Measurements from ENCODE around the gene USH2A. TPM values are rescaled to one million over a fixed set of nuclear protein-coding genes. Genes with fewer than 3 reads are reported as not detected.

USH2A gene
- total and polyA plus RNA-seq, 8 donors: 0.03 to 0.28 (median 0.06) TPM

DNA sequence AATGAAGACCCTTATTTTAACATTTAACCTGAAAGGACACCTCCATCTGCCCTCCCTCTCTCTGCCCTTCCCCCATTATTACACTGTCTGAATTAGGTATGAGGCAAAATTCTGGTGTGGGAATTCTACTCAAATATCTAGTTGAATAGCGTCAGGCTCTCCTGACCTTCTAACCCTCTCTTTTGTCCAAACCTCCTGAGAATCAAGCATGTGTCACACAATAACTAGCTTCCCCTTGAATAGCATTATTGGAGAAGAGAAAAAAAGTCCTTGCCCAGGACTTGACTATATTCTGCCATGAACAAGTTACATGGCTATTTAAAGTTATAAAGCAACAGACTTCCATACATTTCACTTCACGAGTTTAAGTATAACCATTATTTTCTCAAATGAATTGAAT, 35.5 kb downstream of the USH2A start:
- TF ChIP-seq, protein P1, sequence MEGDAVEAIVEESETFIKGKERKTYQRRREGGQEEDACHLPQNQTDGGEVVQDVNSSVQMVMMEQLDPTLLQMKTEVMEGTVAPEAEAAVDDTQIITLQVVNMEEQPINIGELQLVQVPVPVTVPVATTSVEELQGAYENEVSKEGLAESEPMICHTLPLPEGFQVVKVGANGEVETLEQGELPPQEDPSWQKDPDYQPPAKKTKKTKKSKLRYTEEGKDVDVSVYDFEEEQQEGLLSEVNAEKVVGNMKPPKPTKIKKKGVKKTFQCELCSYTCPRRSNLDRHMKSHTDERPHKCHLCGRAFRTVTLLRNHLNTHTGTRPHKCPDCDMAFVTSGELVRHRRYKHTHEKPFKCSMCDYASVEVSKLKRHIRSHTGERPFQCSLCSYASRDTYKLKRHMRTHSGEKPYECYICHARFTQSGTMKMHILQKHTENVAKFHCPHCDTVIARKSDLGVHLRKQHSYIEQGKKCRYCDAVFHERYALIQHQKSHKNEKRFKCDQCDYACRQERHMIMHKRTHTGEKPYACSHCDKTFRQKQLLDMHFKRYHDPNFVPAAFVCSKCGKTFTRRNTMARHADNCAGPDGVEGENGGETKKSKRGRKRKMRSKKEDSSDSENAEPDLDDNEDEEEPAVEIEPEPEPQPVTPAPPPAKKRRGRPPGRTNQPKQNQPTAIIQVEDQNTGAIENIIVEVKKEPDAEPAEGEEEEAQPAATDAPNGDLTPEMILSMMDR (IDR thresholded peaks at IDR 0.05): no peak
- H3K4me3 ChIP-seq: no peak overlapping the region
- WGBS, 2 donors: 44 to 58% methylated on average over 2 of the region's 2 CpGs
- intact Hi-C loops (cut with DNase I): no loop called here
- H3K27ac ChIP-seq: no peak overlapping the region
- no peak for FAIRE-seq
- no peak for DNase-seq
- H3K9me3 ChIP-seq: no peaks in the 10 kb centered on the region
- no peaks in the 10 kb centered on the region for H3K36me3 ChIP-seq
- ATAC-seq: no peak
- no peaks in the 10 kb centered on the region for H3K27me3 ChIP-seq
- H3K4me1 ChIP-seq: no peaks in the 10 kb centered on the region

DNA sequence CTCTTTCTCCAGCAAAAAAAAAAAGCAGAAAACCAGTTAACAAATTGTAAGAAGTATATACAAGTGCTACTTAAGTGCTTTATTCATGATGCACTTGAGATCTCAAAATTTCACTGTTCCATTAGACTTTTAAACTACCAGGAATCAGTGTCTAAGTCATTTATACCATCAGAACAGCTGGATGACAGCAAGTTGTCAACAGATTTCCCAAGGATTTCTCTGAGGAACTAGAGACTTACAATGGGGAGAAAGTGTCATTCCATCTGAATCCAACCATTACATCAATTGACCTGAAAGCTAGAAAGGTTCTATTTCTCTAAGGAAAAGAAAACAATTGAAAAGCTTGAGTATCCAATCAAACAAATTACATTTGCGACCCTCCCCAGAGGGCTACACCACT, 43.8 kb downstream of the USH2A start:
- Histone ChIP-seq H3K4me1 (no peaks in the 10 kb centered on the region), H3K9me3 (no peaks in the 10 kb centered on the region), H3K27me3 (no peaks in the 10 kb centered on the region), H3K36me3 (no peaks in the 10 kb centered on the region), H3K27ac (no peak overlapping the region), H3K4me3 (no peak overlapping the region)
- no peak for ATAC-seq
- intact Hi-C loops (cut with DNase I): no loop called here
- TF ChIP-seq, protein P1 (IDR thresholded peaks at IDR 0.05): no peak
- DNase-seq: no peak
- no peak for FAIRE-seq
- WGBS, 2 donors: 81 to 88% methylated on average over 1 of the region's 1 CpG

DNA sequence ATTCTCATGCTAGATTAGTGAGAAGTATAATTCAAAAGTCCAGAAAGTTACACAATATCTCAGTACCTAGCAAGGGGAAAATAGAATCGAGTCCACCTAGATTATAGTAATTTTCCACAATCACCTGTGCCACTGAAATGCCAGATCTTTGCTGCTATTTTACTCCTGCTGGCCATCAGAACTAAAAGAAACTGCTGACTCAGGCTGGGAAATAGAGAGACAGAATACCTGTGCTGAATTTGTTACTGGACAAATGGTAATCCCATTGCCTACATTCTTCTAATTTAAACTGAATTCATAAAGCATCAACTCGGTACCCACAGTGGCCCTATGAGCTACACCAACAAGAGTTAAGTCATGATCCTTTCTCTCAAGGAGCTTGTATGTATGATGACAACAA, 55.0 kb downstream of the USH2A start:
- Histone ChIP-seq H3K4me3 (no peak overlapping the region), H3K27ac (no peak overlapping the region), H3K9me3 (no peaks in the 10 kb centered on the region), H3K36me3 (no peaks in the 10 kb centered on the region), H3K27me3 (no peaks in the 10 kb centered on the region), H3K4me1 (no peaks in the 10 kb centered on the region)
- WGBS, 2 donors: 58 to 63% methylated on average over 2 of the region's 2 CpGs
- DNase-seq: no peak
- TF ChIP-seq, protein P1 (IDR thresholded peaks at IDR 0.05): no peak
- ATAC-seq: no peak
- intact Hi-C loops (cut with DNase I): no loop called here
- FAIRE-seq: no peak

DNA sequence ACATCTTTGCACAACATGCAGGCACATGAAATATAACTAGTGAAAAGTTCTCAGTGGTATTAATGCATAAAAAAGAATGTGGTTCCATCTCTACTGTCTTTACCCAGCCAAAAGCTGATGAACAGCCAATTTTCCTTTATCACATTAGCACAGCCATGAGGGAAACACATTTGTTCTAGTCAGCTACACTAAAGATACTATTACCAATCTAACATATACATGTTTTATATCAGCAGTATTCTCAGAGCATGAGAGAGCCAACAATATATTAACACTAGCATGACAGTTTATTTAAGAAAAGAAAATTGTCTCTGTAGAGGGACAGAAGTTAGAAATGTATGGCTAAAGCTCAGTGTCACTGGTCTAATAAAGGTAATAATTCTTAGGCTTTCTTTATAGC, 56.3 kb downstream of the USH2A start:
- Histone ChIP-seq H3K4me3 (no peak overlapping the region), H3K27me3 (no peaks in the 10 kb centered on the region), H3K4me1 (no peaks in the 10 kb centered on the region), H3K9me3 (no peaks in the 10 kb centered on the region), H3K27ac (no peak overlapping the region), H3K36me3 (no peaks in the 10 kb centered on the region)
- DNase-seq (no peak), ATAC-seq (no peak), FAIRE-seq (no peak)
- TF ChIP-seq, protein P1 (IDR thresholded peaks at IDR 0.05): no peak
- intact Hi-C loops (cut with DNase I): no loop called here

DNA sequence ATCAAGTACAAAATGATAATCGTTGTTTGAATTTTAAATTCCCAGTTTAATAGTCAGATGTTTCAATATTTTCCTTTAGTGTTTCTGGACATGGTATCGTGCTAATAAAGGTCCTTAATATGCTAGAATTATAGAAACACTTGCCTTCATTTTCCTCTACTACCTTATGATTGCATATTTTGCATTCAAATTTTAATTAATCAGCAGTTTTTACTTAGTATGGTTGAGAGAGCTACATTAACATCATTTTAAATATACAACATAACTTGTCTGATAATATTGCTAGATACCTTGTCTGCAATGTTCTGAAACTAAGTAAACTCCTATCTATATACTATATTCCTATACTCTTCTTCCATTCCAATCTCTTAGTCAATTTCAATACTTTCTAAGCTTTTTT, 66.3 kb downstream of the USH2A start:
- Histone ChIP-seq H3K9me3 (no peaks in the 10 kb centered on the region), H3K27me3 (no peaks in the 10 kb centered on the region), H3K4me1 (no peaks in the 10 kb centered on the region), H3K27ac (no peak overlapping the region), H3K36me3 (no peaks in the 10 kb centered on the region), H3K4me3 (no peak overlapping the region)
- ATAC-seq (no peak), DNase-seq (no peak), FAIRE-seq (no peak)
- intact Hi-C loops (cut with DNase I): no loop called here
- TF ChIP-seq, protein P1 (IDR thresholded peaks at IDR 0.05): no peak
- WGBS, 2 donors: 70 to 79% methylated on average over 2 of the region's 2 CpGs

All from pancreas (tissue), 10 donors.